CD14-positive monocyte (primary cell): ENCODE results near the gene KLK15. TPM values are rescaled to one million over a fixed set of nuclear protein-coding genes. Genes with fewer than 3 reads are reported as not detected.

Experiments used
- DNase-seq, 3 donors: peaks; one replicate each; pipeline ENCODE4 v3.0.0-alpha.2; 2011 to 2022
- H2AFZ ChIP-seq: 2 replicates; pipeline ENCODE4 v1.6.0; 2012; ENCODE audit warnings: mild to moderate bottlenecking, low read depth, low read length, inconsistent platforms; ENCODE audit not compliant: insufficient read depth, poor library complexity, severe bottlenecking
- H3K27ac ChIP-seq, 2 donors: 1 replicate in 1 of 2; 2 replicates in 1 of 2; pipeline ENCODE4 v1.5.1; 2012 to 2013; ENCODE audit warnings: low read length in 2 of 2, control low read depth in 1 of 2, inconsistent platforms in 1 of 2, low read depth in 1 of 2, mild to moderate bottlenecking in 1 of 2
- H3K27me3 ChIP-seq, 2 donors: one replicate each; pipeline versions ENCODE4 v1.6.0 to v1.6.1; 2011 to 2013; ENCODE audit warnings: low read length in 2 of 2; ENCODE audit not compliant: control insufficient read depth in 2 of 2, insufficient read depth in 2 of 2
- H3K36me3 ChIP-seq, 2 donors: replicated peaks in 1 of 2; 1 replicate in 1 of 2; 2 replicates in 1 of 2; pipeline versions ENCODE4 v1.5.1 to v1.6.1; 2012 to 2013; ENCODE audit warnings: low read length in 2 of 2, control low read depth in 1 of 2, inconsistent platforms in 1 of 2, mild to moderate bottlenecking in 1 of 2; ENCODE audit not compliant: insufficient read depth in 2 of 2, control insufficient read depth in 1 of 2
- H3K4me1 ChIP-seq, 2 donors: 1 replicate in 1 of 2; 2 replicates in 1 of 2; pipeline versions ENCODE4 v1.5.1 to v1.6.1; 2012 to 2013; ENCODE audit warnings: low read length in 2 of 2, control low read depth in 1 of 2, inconsistent platforms in 1 of 2, mild to moderate bottlenecking in 1 of 2, moderate library complexity in 1 of 2; ENCODE audit not compliant: insufficient read depth in 2 of 2, control insufficient read depth in 1 of 2
- H3K4me2 ChIP-seq: replicated peaks from 2 replicates; pipeline ENCODE3; 2012; ENCODE audit warnings: low read length, moderate library complexity, mild to moderate bottlenecking; ENCODE audit not compliant: poor library complexity, severe bottlenecking; ENCODE audit errors: extremely low read depth
- H3K4me3 ChIP-seq, 3 experiments: fragments of 200-600 bp in 1 of 3; sonication (generic) in 1 of 3; replicated peaks in 1 of 3; 1 replicate in 2 of 3; 2 replicates in 1 of 3; pipeline ENCODE4 v1.5.1; 2011 to 2013; ENCODE audit warnings: low read length in 3 of 3, mild to moderate bottlenecking in 3 of 3, control low read depth in 2 of 3, low read depth in 2 of 3, inconsistent platforms in 1 of 3, moderate library complexity in 1 of 3
- H3K79me2 ChIP-seq: 2 replicates; pipeline ENCODE4 v1.6.0; 2012; ENCODE audit warnings: mild to moderate bottlenecking, control low read depth, inconsistent platforms, low read length, moderate library complexity; ENCODE audit not compliant: insufficient read depth
- H3K9ac ChIP-seq: 2 replicates; pipeline ENCODE4 v1.6.0; 2017; ENCODE audit warnings: low read length, mild to moderate bottlenecking; ENCODE audit not compliant: insufficient read depth, poor library complexity, severe bottlenecking
- H3K9me3 ChIP-seq, 2 donors: replicated peaks in 1 of 2; 1 replicate in 1 of 2; 2 replicates in 1 of 2; pipeline versions ENCODE4 v1.5.1 to v1.6.1; 2012 to 2013; ENCODE audit warnings: low read length in 2 of 2, control low read depth in 1 of 2; ENCODE audit not compliant: control insufficient read depth in 1 of 2, insufficient read depth in 1 of 2
- H4K20me1 ChIP-seq: 2 replicates; pipeline ENCODE4 v1.6.0; 2012; ENCODE audit warnings: mild to moderate bottlenecking, low read length, control low read depth, moderate library complexity; ENCODE audit not compliant: insufficient read depth
- H3K27ac Mint-ChIP-seq, 7 donors: one replicate each; pipeline ENCODE4 v1.8.0; 2020; ENCODE audit warnings: mild to moderate bottlenecking in 7 of 7, mixed read lengths in 7 of 7, moderate library complexity in 6 of 7, inconsistent platforms in 2 of 7
- H3K27me3 Mint-ChIP-seq, 3 donors: one replicate each; pipeline ENCODE4 v1.8.0; 2021 to 2022; ENCODE audit warnings: low read depth in 3 of 3, mild to moderate bottlenecking in 3 of 3, mixed read lengths in 3 of 3, moderate library complexity in 3 of 3, inconsistent platforms in 1 of 3
- H3K36me3 Mint-ChIP-seq, 2 donors: one replicate each; pipeline ENCODE4 v1.8.0; 2020; ENCODE audit warnings: mixed read lengths in 2 of 2, inconsistent platforms in 1 of 2, mild to moderate bottlenecking in 1 of 2
- H3K4me1 Mint-ChIP-seq: one replicate; pipeline ENCODE4 v1.8.0; 2020; ENCODE audit warnings: mild to moderate bottlenecking, mixed read lengths
- H3K4me3 Mint-ChIP-seq, 2 donors: one replicate each; pipeline ENCODE4 v1.8.0; 2020; ENCODE audit warnings: mild to moderate bottlenecking in 2 of 2, mixed read lengths in 2 of 2, moderate library complexity in 1 of 2
- H3K9me3 Mint-ChIP-seq, 7 donors: one replicate each; pipeline ENCODE4 v1.8.0; 2020 to 2022; ENCODE audit warnings: mixed read lengths in 7 of 7, mild to moderate bottlenecking in 6 of 7, moderate library complexity in 6 of 7, inconsistent platforms in 2 of 7
- CTCF ChIP-seq: fragments of 200-600 bp; IDR thresholded peaks from one replicate; pipeline ENCODE4 v1.8.0; 2022; ENCODE audit warnings: antibody characterized with exemption, mild to moderate bottlenecking
- WGBS: methylation state at CpG from one replicate; pipeline ENCODE4 v1.1.5; 2013; ENCODE audit warnings: missing lambda C conversion rate; ENCODE audit not compliant: insufficient coverage; 5-methylcytosine and 5-hydroxymethylcytosine counted together
- intact Hi-C, 2 donors: fragments of 100-400 bp; cut with micrococcal nuclease; formaldehyde crosslinking; loops; one replicate each; pipeline versions ENCODE4 v1.15.0 to v1.15.1; 2023
- polyA plus RNA-seq, 3 donors: library from polyadenylated mRNA; depleted of rRNA in 1 of 3; unstranded in 2 of 3; stranded (reverse) in 1 of 3; fragments of 300-500 nt in 2 of 3; fragments of >200 nt in 1 of 3; fragmentation: Illumina TruSeq in 2 of 3; gene quantifications; 1 replicate in 2 of 3; 2 replicates in 1 of 3; pipeline ENCODE4 v1.2.3, GENCODE V29; 2012 to 2021

The KLK15 gene
- polyA plus RNA-seq, 3 donors = not detected

- no peak overlapping the region for H3K4me3 ChIP-seq
- no peaks in the 10 kb centered on the region for H3K9me3 Mint-ChIP-seq
- H3K9ac ChIP-seq = no peak overlapping the region
- no peaks in the 10 kb centered on the region for H3K27me3 ChIP-seq
- H3K4me2 ChIP-seq = no peak overlapping the region
- H2AFZ ChIP-seq = no peak overlapping the region
- no peak for TF ChIP-seq CTCF
- peaks cover 15% of the 10 kb centered on the region for H3K4me1 Mint-ChIP-seq
- peaks cover 51% of the 10 kb centered on the region for H3K79me2 ChIP-seq
- H3K9me3 ChIP-seq = no peaks in the 10 kb centered on the region
- no peak overlapping the region for H3K4me3 Mint-ChIP-seq
- H3K36me3 Mint-ChIP-seq = peaks cover 27 to 58% of the 10 kb centered on the region in 2 donors
- peaks cover 20 to 36% of the 10 kb centered on the region in 2 donors for H3K36me3 ChIP-seq
- H3K27ac Mint-ChIP-seq = no peak overlapping the region
- 100% methylated on average over 1 of the region's 3 CpGs for WGBS
- no peak for DNase-seq
- H3K4me1 ChIP-seq = peaks cover 13 to 14% of the 10 kb centered on the region in 2 donors
- no peak overlapping the region for H3K27ac ChIP-seq
- no peaks in the 10 kb centered on the region for H4K20me1 ChIP-seq
- H3K27me3 Mint-ChIP-seq = peaks cover 0 to 2% (median 0%) of the 10 kb centered on the region in 3 donors
- intact Hi-C loops = no loop called here
Measured at GRCh38 chr19:50799547-50799851, 33.9 kb downstream of the KLK15 start.

GRCh38 chr19:50798659-50799546, 34.5 kb downstream of the KLK15 start:
- Histone ChIP-seq H4K20me1 (no peaks in the 10 kb centered on the region), H3K79me2 (peaks cover 45% of the 10 kb centered on the region), H3K27ac (no peak overlapping the region), H3K27me3 (no peaks in the 10 kb centered on the region), H3K4me1 (peaks cover 12 to 13% of the 10 kb centered on the region in 2 donors), H3K4me3 (no peak overlapping the region), H3K36me3 (peaks cover 20 to 36% of the 10 kb centered on the region in 2 donors), H3K9ac (no peak overlapping the region), H3K9me3 (no peaks in the 10 kb centered on the region), H2AFZ (no peak overlapping the region), H3K4me2 (no peak overlapping the region)
- DNase-seq = no peak
- 91% methylated on average over 19 of the region's 21 CpGs for WGBS
- peaks cover 15% of the 10 kb centered on the region for H3K4me1 Mint-ChIP-seq
- H3K36me3 Mint-ChIP-seq = peaks cover 27 to 58% of the 10 kb centered on the region in 2 donors
- peaks cover 0 to 2% (median 0%) of the 10 kb centered on the region in 3 donors for H3K27me3 Mint-ChIP-seq
- no peak for TF ChIP-seq CTCF
- intact Hi-C loops = no loop called here
- no peaks in the 10 kb centered on the region for H3K9me3 Mint-ChIP-seq
- H3K4me3 Mint-ChIP-seq = no peak overlapping the region
- no peak overlapping the region for H3K27ac Mint-ChIP-seq
